SU-DHL-6 (cell line): ENCODE data around the gene COL4A2.

Source experiments
- EZH2phosphoT487 ChIP-seq: fragments of 200-600 bp; sonication (generic), shearing (Covaris generic); conservative IDR thresholded peaks from 2 replicates; pipeline ENCODE4 v1.6.1; 2018; ENCODE audit warnings: mild to moderate bottlenecking, antibody characterized with exemption, low read length, moderate library complexity, mixed read lengths
- TF ChIP-seq, protein P1 (sequence below): fragments of 200-600 bp; sonication (generic); IDR thresholded peaks from one replicate; pipeline ENCODE4 v1.5.1; 2017; ENCODE audit warnings: antibody characterized with exemption, mild to moderate bottlenecking, low read length, moderate library complexity; ENCODE audit not compliant: insufficient read depth, poor library complexity, severe bottlenecking

DNA sequence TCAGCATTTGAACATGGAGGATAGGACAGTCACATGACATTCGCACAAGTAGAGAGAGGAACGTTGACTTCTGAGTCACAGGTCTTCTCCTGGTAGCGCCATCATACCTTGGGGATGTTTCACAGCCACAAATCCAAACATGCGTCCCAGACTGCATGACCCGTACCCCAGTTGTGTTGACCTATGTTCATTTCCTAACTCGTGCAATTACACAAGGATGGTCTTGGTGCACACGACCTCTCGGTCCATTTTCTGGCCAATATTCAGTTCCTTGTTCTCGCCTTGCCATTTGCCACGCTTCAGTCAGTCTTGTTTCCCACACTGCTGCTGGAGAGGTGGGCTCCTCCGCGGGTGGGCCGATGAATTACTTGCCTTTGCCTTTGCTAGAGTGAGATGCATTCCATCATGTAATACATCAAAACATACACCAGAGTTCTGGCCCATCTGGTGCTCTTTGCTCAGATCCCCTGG is 87.3 kb downstream of the COL4A2 start:
- TF ChIP-seq, protein P1, sequence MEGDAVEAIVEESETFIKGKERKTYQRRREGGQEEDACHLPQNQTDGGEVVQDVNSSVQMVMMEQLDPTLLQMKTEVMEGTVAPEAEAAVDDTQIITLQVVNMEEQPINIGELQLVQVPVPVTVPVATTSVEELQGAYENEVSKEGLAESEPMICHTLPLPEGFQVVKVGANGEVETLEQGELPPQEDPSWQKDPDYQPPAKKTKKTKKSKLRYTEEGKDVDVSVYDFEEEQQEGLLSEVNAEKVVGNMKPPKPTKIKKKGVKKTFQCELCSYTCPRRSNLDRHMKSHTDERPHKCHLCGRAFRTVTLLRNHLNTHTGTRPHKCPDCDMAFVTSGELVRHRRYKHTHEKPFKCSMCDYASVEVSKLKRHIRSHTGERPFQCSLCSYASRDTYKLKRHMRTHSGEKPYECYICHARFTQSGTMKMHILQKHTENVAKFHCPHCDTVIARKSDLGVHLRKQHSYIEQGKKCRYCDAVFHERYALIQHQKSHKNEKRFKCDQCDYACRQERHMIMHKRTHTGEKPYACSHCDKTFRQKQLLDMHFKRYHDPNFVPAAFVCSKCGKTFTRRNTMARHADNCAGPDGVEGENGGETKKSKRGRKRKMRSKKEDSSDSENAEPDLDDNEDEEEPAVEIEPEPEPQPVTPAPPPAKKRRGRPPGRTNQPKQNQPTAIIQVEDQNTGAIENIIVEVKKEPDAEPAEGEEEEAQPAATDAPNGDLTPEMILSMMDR = no peak
- TF ChIP-seq EZH2phosphoT487 = no peak
